ENCODE measurements around the gene TRPM2. TPM values are rescaled to one million over a fixed set of nuclear protein-coding genes. Genes with fewer than 3 reads are reported as not detected.

The TRPM2 gene
- total and polyA plus RNA-seq, 2 of the 13 experiments (the other 11 are each of a cell fraction or from before 2014, with no cell fraction given), result 0.07 to 0.20 TPM

- FAIRE-seq, result no peak
- H3K36me3 ChIP-seq (replicated peaks in 1 of 2; ENCODE audit: control insufficient read depth in 1 of 2, insufficient read depth in 2 of 2, low read length in 2 of 2), result no peaks in the 10 kb centered on the region; a peak in 1 of 5 replicates
- in situ Hi-C loops (cut with HindIII; ENCODE audit: extremely low pct_ligation_motif_present, low pct_unique_long_range_greater_than_20kb) (no loop called here), intact Hi-C loops (cut with micrococcal nuclease; ENCODE audit: unreplicated experiment) (no loop called here)
- CTCF ChIA-PET (ENCODE audit: low intra/inter-chr PET ratio, low total read pairs), result no interaction called here
- BruUV-seq (replicated peaks), result no TSS peak
- H2AFZ ChIP-seq (ENCODE audit: low read length), result no peak overlapping the region
- no peaks in the 10 kb centered on the region for H3K9me3 ChIP-seq (ENCODE audit: low read length)
- DNase-seq (ENCODE audit: low spot score), result no peak
- H3K27me3 ChIP-seq (ENCODE audit: control insufficient read depth in 1 of 2, insufficient read depth in 2 of 2, low read length in 2 of 2), result no peaks in the 10 kb centered on the region
- 88% methylated on average over 6 of the region's 12 CpGs for WGBS (ENCODE audit: low lambda C conversion rate)
- no peak for TF ChIP-seq MBNL3 (CRISPR knock-in tag; conservative IDR thresholded peaks at IDR 0.05)
- TF ChIP-seq NR2F6 (IDR thresholded peaks at IDR 0.05), result no peak
- no peak for TF ChIP-seq NR2F6 (CRISPR knock-in tag; IDR thresholded peaks at IDR 0.05)
- no peak for TF ChIP-seq ZNF432 (CRISPR knock-in tag; IDR thresholded peaks at IDR 0.05; ENCODE audit: borderline replicate concordance)
- no peak for TF ChIP-seq ZEB1 (IDR thresholded peaks at IDR 0.05; ENCODE audit: insufficient replicate concordance, low read depth)
- TF ChIP-seq ZNF431 (CRISPR knock-in tag; IDR thresholded peaks at IDR 0.05; ENCODE audit: borderline replicate concordance, low read depth), result no peak
- TF ChIP-seq ZNF441 (CRISPR knock-in tag; IDR thresholded peaks at IDR 0.05; ENCODE audit: borderline replicate concordance), result no peak
- TF ChIP-seq ZFP90 (CRISPR knock-in tag; IDR thresholded peaks at IDR 0.05; ENCODE audit: borderline replicate concordance), result no peak
- no peak for TF ChIP-seq SETDB1 (CRISPR knock-in tag; IDR thresholded peaks at IDR 0.05; ENCODE audit: borderline replicate concordance)
- no peak for TF ChIP-seq PRDM15 (CRISPR knock-in tag; IDR thresholded peaks at IDR 0.05)
- TF ChIP-seq IKZF5 (CRISPR knock-in tag; IDR thresholded peaks at IDR 0.05), result no peak
- TF ChIP-seq CHD4 (IDR thresholded peaks at IDR 0.05; ENCODE audit: borderline replicate concordance, low read length), result no peak
- TF ChIP-seq ZNF383 (CRISPR knock-in tag; IDR thresholded peaks at IDR 0.05; ENCODE audit: borderline replicate concordance), result no peak
- no peak for TF ChIP-seq ATF5 (CRISPR knock-in tag; IDR thresholded peaks at IDR 0.05; ENCODE audit: low read depth)
- TF ChIP-seq ZNF235 (CRISPR knock-in tag; IDR thresholded peaks at IDR 0.05; ENCODE audit: borderline replicate concordance), result no peak
- TF ChIP-seq CBX5 (CRISPR knock-in tag; IDR thresholded peaks at IDR 0.05; ENCODE audit: borderline replicate concordance), result no peak
- no peak for TF ChIP-seq ARNT2 (CRISPR knock-in tag; IDR thresholded peaks at IDR 0.05; ENCODE audit: low read depth)
- POLR2A ChIA-PET, result interaction anchor here (1.5 kb wide), 1 partner anchor 18 kb away, joined by 3 read pairs; no protein-coding TSS in a partner anchor
- no peak overlapping the region for H3K27ac ChIP-seq (ENCODE audit: extremely low read length, insufficient read depth, low read length)
- no peak overlapping the region for H3K4me3 ChIP-seq (replicated peaks in 1 of 3; ENCODE audit: insufficient read depth in 1 of 3, low read depth in 2 of 3, low read length in 3 of 3)
- ATAC-seq, result no peak
- no peaks in the 10 kb centered on the region for H3K79me2 ChIP-seq (ENCODE audit: insufficient read depth, low read length)
- H3K4me1 ChIP-seq (ENCODE audit: insufficient read depth, low read length), result peaks cover 32% of the 10 kb centered on the region
- no peak overlapping the region for H3K4me2 ChIP-seq (ENCODE audit: low read depth, low read length)
- no peaks in the 10 kb centered on the region for H4K20me1 ChIP-seq (ENCODE audit: insufficient read depth, low read length)
- no peak overlapping the region for H3K9ac ChIP-seq (ENCODE audit: insufficient read depth, low read depth, low read length)
These were observed 110.9 kb downstream of the TRPM2 start for GRCh38 chr21:44464351-44464750.

All from HepG2 (cell line).